Measurements from ENCODE around the gene RMI2. TPM values are rescaled to one million over a fixed set of nuclear protein-coding genes. Genes with fewer than 3 reads are reported as not detected.
A peak's percentile ranks its signal among the peaks of the same experiment; 100 is the strongest.
"Not testable (repeated sequence)": the region's sequence is repeated elsewhere in the genome, so short reads cannot be mapped to it uniquely, and the experiment has no call there.

RMI2 gene
- 49.8 and 55.7 TPM in 2 replicates for total RNA-seq

- H3K9me3 Mint-ChIP-seq = no peaks in the 10 kb centered on the region
- peak; percentile 97 for DNase-seq (ENCODE audit: low spot score)
These were observed at the start of gene RMI2 for GRCh38 chr16:11345040-11345862. TSS of gene RMI2 (plus strand) at chr16:11345459. CDS start at chr16:11345472, 13 bp downstream.

GRCh38 chr16:11295672-11296071, 49.6 kb upstream of the RMI2 start:
- H3K27me3 Mint-ChIP-seq (ENCODE audit: insufficient read depth) = peaks cover 37% of the 10 kb centered on the region
- H3K36me3 Mint-ChIP-seq (ENCODE audit: low read depth) = no peaks in the 10 kb centered on the region
- no peak overlapping the region for H3K4me3 Mint-ChIP-seq
- DNase-seq (ENCODE audit: low spot score) = no peak
- peaks cover 34% of the 10 kb centered on the region for H3K4me1 Mint-ChIP-seq (ENCODE audit: low read depth)
- intact Hi-C loops (cut with micrococcal nuclease) = loop anchor here (5.0 kb wide), 1 partner anchor 33 kb away; no protein-coding TSS in a partner anchor
- no peaks in the 10 kb centered on the region for H3K9me3 Mint-ChIP-seq
- H3K27ac Mint-ChIP-seq = no peak overlapping the region

More at GRCh38 chr16:11345040-11345862, at the start of gene RMI2:
- Mint-ChIP-seq H3K27ac (peak within 1 kb of the TSS; percentile 83), H3K36me3 (ENCODE audit: low read depth) (peaks cover 16% of the 10 kb centered on the region), H3K4me1 (ENCODE audit: low read depth) (peaks cover 58% of the 10 kb centered on the region), H3K4me3 (peak within 1 kb of the TSS; percentile 93), H3K27me3 (ENCODE audit: insufficient read depth) (peaks cover 4% of the 10 kb centered on the region)
- intact Hi-C loops (cut with micrococcal nuclease) = loop anchor here (1.0 kb wide), 6 partner anchors 9 to 401 kb away; partner anchors contain the start of gene CLEC16A

- Mint-ChIP-seq H3K27ac (no peak overlapping the region), H3K4me1 (ENCODE audit: low read depth) (peaks cover 34% of the 10 kb centered on the region), H3K9me3 (no peaks in the 10 kb centered on the region), H3K27me3 (ENCODE audit: insufficient read depth) (peaks cover 34% of the 10 kb centered on the region), H3K36me3 (ENCODE audit: low read depth) (no peaks in the 10 kb centered on the region), H3K4me3 (no peak overlapping the region)
- no peak for DNase-seq (ENCODE audit: low spot score)
- intact Hi-C loops (cut with micrococcal nuclease) = loop anchor here (5.0 kb wide), 1 partner anchor 34 kb away; no protein-coding TSS in a partner anchor
These were observed 48.9 kb upstream of the RMI2 start for GRCh38 chr16:11296351-11296705.

- Mint-ChIP-seq H3K27me3 (ENCODE audit: insufficient read depth) (peaks cover 31% of the 10 kb centered on the region), H3K4me1 (ENCODE audit: low read depth) (peaks cover 34% of the 10 kb centered on the region), H3K4me3 (peak overlapping the region; percentile 42), H3K27ac (no peak overlapping the region), H3K36me3 (ENCODE audit: low read depth) (no peaks in the 10 kb centered on the region), H3K9me3 (no peaks in the 10 kb centered on the region)
- intact Hi-C loops (cut with micrococcal nuclease) = loop anchor here (1.0 to 5.0 kb wide), 3 partner anchors 14 to 58 kb away; no protein-coding TSS in a partner anchor
- DNase-seq (ENCODE audit: low spot score) = no peak
These were observed 48.4 kb upstream of the RMI2 start for GRCh38 chr16:11296706-11297491.

- Mint-ChIP-seq H3K9me3 (no peaks in the 10 kb centered on the region), H3K4me1 (ENCODE audit: low read depth) (peaks cover 34% of the 10 kb centered on the region), H3K27me3 (ENCODE audit: insufficient read depth) (peaks cover 28% of the 10 kb centered on the region), H3K4me3 (peak overlapping the region; percentile 42), H3K27ac (no peak overlapping the region), H3K36me3 (ENCODE audit: low read depth) (no peaks in the 10 kb centered on the region)
- peak; percentile 70 for DNase-seq (ENCODE audit: low spot score)
- intact Hi-C loops (cut with micrococcal nuclease) = loop anchor here (1.0 to 5.0 kb wide), 3 partner anchors 14 to 58 kb away; no protein-coding TSS in a partner anchor
These were observed 47.6 kb upstream of the RMI2 start for GRCh38 chr16:11297492-11298142.

GRCh38 chr16:11298143-11298900, 46.9 kb upstream of the RMI2 start:
- no peak overlapping the region for H3K27ac Mint-ChIP-seq
- H3K4me1 Mint-ChIP-seq (ENCODE audit: low read depth) = peaks cover 30% of the 10 kb centered on the region
- no peaks in the 10 kb centered on the region for H3K9me3 Mint-ChIP-seq
- no peaks in the 10 kb centered on the region for H3K36me3 Mint-ChIP-seq (ENCODE audit: low read depth)
- no peak overlapping the region for H3K4me3 Mint-ChIP-seq
- intact Hi-C loops (cut with micrococcal nuclease) = loop anchor here (5.0 kb wide), 1 partner anchor 36 kb away; no protein-coding TSS in a partner anchor
- peaks cover 23% of the 10 kb centered on the region for H3K27me3 Mint-ChIP-seq (ENCODE audit: insufficient read depth)
- no peak for DNase-seq (ENCODE audit: low spot score)

- H3K27ac Mint-ChIP-seq = peak overlapping the region; percentile 21
- not testable (repeated sequence) for H3K36me3 Mint-ChIP-seq (ENCODE audit: low read depth); H3K4me3 Mint-ChIP-seq; DNase-seq (ENCODE audit: low spot score); H3K9me3 Mint-ChIP-seq
- intact Hi-C loops (cut with micrococcal nuclease) = loop anchor here (5.0 kb wide), 1 partner anchor 37 kb away; no protein-coding TSS in a partner anchor
- peaks cover 27% of the 10 kb centered on the region for H3K4me1 Mint-ChIP-seq (ENCODE audit: low read depth)
- peaks cover 18% of the 10 kb centered on the region for H3K27me3 Mint-ChIP-seq (ENCODE audit: insufficient read depth)
These were observed 46.2 kb upstream of the RMI2 start for GRCh38 chr16:11298950-11299547.

- Mint-ChIP-seq H3K27ac (no peak overlapping the region), H3K4me1 (ENCODE audit: low read depth) (peaks cover 27% of the 10 kb centered on the region), H3K36me3 (ENCODE audit: low read depth) (no peaks in the 10 kb centered on the region), H3K9me3 (no peaks in the 10 kb centered on the region), H3K4me3 (no peak overlapping the region), H3K27me3 (ENCODE audit: insufficient read depth) (peaks cover 16% of the 10 kb centered on the region)
- intact Hi-C loops (cut with micrococcal nuclease) = loop anchor here (5.0 kb wide), 1 partner anchor 38 kb away; no protein-coding TSS in a partner anchor
- no peak for DNase-seq (ENCODE audit: low spot score)
These were observed 45.2 kb upstream of the RMI2 start for GRCh38 chr16:11299865-11300559.

GRCh38 chr16:11300560-11300892, 44.7 kb upstream of the RMI2 start:
- intact Hi-C loops (cut with micrococcal nuclease) = no loop called here
- Mint-ChIP-seq H3K4me1 (ENCODE audit: low read depth) (peaks cover 27% of the 10 kb centered on the region), H3K36me3 (ENCODE audit: low read depth) (no peaks in the 10 kb centered on the region), H3K27ac (no peak overlapping the region), H3K4me3 (no peak overlapping the region), H3K9me3 (no peaks in the 10 kb centered on the region), H3K27me3 (ENCODE audit: insufficient read depth) (peaks cover 13% of the 10 kb centered on the region)
- no peak for DNase-seq (ENCODE audit: low spot score)

GRCh38 chr16:11301645-11302501, 43.4 kb upstream of the RMI2 start:
- H3K9me3 Mint-ChIP-seq = no peaks in the 10 kb centered on the region
- intact Hi-C loops (cut with micrococcal nuclease) = no loop called here
- DNase-seq (ENCODE audit: low spot score) = no peak
- no peak overlapping the region for H3K4me3 Mint-ChIP-seq
- peaks cover 22% of the 10 kb centered on the region for H3K4me1 Mint-ChIP-seq (ENCODE audit: low read depth)
- H3K27ac Mint-ChIP-seq = no peak overlapping the region
- peaks cover 9% of the 10 kb centered on the region for H3K27me3 Mint-ChIP-seq (ENCODE audit: insufficient read depth)
- H3K36me3 Mint-ChIP-seq (ENCODE audit: low read depth) = no peaks in the 10 kb centered on the region

- H3K27ac Mint-ChIP-seq = no peak overlapping the region
- intact Hi-C loops (cut with micrococcal nuclease) = no loop called here
These were observed 42.3 kb upstream of the RMI2 start for GRCh38 chr16:11302977-11303376.

More at GRCh38 chr16:11302977-11303376, 42.3 kb upstream of the RMI2 start:
- no peaks in the 10 kb centered on the region for H3K9me3 Mint-ChIP-seq
- H3K36me3 Mint-ChIP-seq (ENCODE audit: low read depth) = no peaks in the 10 kb centered on the region
- no peak for DNase-seq (ENCODE audit: low spot score)
- H3K4me1 Mint-ChIP-seq (ENCODE audit: low read depth) = peaks cover 19% of the 10 kb centered on the region
- H3K27me3 Mint-ChIP-seq (ENCODE audit: insufficient read depth) = peaks cover 9% of the 10 kb centered on the region
- no peak overlapping the region for H3K4me3 Mint-ChIP-seq

Measured in activated T-helper 1 cell treated with anti-CD3 and anti-CD28 coated beads, Interleukin-12 subunit alpha, Interleukin-12 subunit beta, Interleukin-2, Interleukin-4 antibody, amounts not matched to agents 30 ng/mL and 10 ng/mL and 1 ng/mL, durations not matched to agents 14 hours and 24 hours and 36 hours (primary cell).